GM19463 (cell line): ENCODE data around the gene EIF4EBP3.

Experiments
- ATAC-seq: cut with Tn5 transposase; IDR thresholded peaks from one replicate; pipeline ENCODE4 v1.9.1; 2021; ENCODE audit warnings: mild to moderate bottlenecking, moderate library complexity; ENCODE audit not compliant: unreplicated experiment

Gene EIF4EBP3

DNA sequence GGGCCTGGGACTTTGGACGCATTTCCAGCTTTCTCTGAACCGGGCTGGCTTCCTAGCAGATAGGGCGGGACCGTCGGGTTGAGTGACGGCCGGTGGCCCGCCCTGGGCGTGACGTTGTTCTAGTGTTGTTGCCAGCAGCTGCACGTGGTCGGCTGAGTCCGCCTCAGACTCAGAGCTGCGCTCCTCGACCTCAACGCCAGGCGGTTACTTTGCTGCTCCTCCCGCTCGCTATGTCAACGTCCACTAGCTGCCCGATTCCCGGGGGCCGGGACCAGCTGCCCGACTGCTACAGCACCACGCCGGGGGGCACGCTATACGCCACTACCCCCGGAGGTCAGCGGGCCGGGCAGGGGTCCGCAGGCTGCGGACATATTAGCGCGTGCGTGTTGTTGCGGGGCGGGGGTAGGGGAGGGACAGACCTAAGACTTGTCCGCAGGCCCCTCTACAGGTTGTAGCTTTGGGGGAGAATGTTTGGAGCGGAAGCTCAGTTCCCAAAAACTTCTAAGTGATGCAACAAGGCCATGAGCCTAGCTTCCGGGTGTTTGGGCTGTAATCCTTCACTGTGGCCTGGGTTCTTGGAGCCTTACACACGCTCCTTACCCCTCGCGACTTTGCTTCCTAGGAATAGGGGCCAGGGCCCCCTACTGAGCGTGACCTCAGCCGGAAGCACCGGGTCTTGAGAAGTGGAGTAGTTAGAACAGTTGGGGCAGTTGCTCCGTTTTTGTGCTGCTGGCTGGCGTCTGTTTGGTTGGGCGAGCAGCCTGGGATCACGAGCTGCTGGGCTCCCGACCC lies at the start of gene EIF4EBP3:
Gene EIF4EBP3, plus strand, starts transcription at position 155 of the 792 bp plus-strand sequence. Its CDS starts 76 bp downstream, at position 231.
- ATAC-seq = peak; percentile 100

DNA sequence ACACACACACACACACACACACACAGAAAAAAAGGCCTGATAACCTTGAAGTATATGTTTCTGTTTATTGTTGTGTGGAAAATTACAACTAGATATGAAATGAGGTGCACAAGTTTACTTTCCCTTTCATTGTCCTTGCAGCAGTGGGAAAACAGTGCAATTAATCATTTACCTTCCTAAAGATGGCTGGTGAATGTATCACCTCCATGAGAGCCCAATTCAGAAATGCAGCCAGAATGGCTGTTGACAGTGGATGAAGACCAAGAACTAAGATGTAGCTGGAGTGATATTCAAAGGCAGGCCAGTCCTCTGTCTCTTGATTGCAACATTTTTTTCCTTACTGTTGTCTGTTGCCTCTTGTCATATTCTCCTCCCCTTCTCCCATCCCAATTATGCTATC lies 49.6 kb upstream of the EIF4EBP3 start:
- ATAC-seq = no peak

DNA sequence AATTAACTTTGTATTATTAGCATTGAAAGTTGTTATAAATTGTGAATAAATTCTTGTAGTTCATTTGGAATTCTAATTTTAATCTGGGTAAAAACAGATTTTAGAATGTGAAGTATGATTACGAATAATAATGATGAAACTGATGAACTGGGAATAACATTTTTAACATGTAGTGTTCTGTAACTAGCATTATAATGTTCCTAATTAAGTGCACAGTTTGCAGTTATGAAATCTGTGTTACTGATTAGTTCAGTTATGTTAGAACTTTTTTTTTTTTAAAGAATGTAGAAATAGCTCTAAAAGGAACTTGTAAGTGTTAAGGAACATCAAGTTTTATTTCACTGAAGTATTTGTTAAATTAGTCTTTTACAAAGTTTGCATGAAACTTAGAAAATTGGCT lies 48.9 kb upstream of the EIF4EBP3 start:
- ATAC-seq = no peak

DNA sequence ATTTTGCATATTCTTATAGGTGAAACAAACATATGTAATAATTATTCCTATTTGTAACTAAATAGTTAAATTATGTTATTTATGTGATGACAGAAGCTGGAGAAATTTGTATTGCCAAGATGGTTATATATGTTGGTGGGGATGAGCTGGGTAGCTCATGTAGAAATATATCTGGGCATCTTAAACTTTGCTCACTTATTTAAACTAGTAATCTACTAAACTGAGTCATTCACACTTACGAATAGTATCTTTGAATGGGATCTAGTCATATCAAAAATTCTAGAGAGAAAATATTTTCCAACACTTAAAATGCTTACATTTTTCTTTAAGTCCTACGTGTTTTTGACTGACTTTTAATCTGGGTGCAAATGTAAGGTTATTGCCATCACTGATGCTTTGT lies 44.6 kb upstream of the EIF4EBP3 start:
- ATAC-seq = no peak

GRCh38 chr5:140509898-140510297 lies 37.6 kb upstream of the EIF4EBP3 start:
- ATAC-seq = no peak

- no peak for ATAC-seq
Observed at GRCh38 chr5:140513124-140513523, 34.3 kb upstream of the EIF4EBP3 start.

DNA sequence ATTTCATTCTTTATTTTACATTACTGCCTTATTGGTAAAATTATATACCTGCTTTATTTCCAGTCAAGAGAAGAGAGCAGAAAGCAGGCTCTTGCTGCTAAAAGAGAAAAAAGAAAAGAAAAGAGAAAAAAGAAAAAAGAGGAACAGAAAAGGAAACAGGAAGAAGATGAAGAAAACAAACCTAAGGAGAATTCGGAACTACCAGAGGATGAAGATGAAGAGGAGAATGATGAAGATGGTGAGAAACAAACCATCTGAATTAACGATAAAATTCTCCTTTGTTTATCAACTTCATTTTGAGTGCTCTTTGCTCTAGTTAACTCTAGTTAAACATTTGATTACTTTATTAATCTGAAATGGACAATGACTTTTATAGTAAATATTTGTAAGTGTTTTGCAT lies 23.5 kb upstream of the EIF4EBP3 start:
- no peak for ATAC-seq

DNA sequence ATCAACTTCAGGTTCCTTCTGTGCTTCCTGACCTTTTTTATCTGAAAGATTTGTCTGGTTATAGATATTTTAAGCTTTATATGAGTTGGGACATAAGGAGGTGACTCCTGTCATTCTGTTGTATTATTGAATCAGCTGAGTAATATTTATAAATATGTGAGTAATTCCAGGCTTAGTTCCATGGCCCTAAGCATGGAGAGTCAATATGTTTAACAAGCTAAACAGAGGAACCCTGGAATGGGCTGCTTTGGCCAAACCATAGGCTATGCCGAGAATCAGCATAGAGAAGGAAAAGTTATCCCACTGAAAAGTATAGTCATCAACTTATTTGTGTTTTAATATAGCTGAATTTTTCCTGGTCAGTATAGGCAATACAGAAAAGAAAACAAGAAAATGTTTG lies 7.2 kb upstream of the EIF4EBP3 start:
- no peak for ATAC-seq

- ATAC-seq = no peak
Observed at GRCh38 chr5:140542972-140543371, 4.5 kb upstream of the EIF4EBP3 start.

DNA sequence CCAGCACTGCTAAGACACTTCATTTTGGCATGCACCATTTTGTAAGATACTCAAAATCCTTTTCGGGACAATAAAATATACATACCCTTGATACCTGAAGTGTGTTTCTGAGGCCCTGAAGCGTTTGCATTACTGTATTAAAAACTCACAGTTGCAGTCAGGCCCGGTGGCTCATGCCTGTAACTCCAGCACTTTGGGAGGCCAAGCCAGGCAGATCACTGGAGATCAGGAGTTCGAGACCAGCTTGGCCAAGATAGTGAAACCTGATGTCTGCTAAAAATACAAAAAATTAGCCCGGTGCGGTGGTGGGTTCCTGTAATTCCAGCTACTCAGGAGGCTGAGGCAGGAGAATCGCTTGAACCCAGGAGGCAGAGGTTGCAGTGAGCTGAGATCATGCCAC lies 2.5 kb upstream of the EIF4EBP3 start:
- ATAC-seq = no peak

GRCh38 chr5:140545606-140546005 lies 1.9 kb upstream of the EIF4EBP3 start:
- no peak for ATAC-seq

DNA sequence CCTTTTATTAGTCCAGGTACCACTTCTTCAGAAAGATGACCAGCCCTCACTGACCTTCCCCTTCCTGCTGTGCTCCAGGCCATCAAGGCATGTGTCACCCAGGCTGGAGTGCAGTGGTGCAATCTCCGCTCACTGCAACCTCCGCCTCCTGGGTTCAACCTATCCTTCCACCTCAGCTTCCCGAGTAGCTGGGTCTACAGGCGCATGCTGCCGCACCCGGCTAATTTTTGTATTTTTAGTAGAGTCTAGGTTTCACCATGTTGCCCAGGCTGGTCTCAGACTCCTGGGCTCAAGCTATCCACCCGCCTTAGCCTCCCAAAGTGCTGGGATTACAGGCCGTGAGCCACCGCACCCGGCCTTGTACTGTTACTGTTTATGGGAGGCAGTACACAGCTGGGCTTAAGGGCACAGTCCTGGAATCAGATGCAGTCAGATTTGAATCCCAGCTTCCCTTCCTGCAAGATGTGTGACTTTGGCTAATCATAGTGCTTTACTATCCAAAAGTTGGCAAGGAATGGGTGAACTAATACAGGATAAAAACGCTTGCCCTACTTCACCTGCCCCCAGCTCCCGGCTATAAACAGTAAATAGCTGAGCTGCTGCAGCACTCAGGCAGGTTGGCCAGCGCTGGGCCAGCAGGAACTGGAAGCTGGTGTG lies 483 bp upstream of the EIF4EBP3 start:
- no peak for ATAC-seq

- ATAC-seq = no peak
Observed at GRCh38 chr5:140548300-140548688, 832 bp downstream of the EIF4EBP3 start.

DNA sequence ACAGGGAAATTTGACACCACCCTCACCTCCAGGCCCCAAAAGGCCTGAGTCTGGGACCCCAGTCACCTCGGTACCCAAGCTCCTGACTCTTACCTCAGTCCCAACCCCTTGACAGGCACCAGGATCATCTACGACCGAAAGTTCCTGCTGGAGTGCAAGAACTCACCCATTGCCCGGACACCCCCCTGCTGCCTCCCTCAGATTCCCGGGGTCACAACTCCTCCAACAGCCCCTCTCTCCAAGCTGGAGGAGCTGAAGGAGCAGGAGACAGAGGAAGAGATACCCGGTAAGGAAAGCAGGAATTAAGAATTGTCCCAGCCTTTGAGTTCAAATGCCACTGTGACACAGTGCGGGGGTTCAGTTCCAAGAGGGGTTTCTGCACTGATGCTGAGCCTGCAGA lies 1.3 kb downstream of the EIF4EBP3 start:
- ATAC-seq = no peak

GRCh38 chr5:140549237-140550144 lies 2.0 kb downstream of the EIF4EBP3 start:
- ATAC-seq = no peak

GRCh38 chr5:140550147-140551079 lies 3.0 kb downstream of the EIF4EBP3 start:
- ATAC-seq = no peak

- no peak for ATAC-seq
Observed at GRCh38 chr5:140551872-140552271, 4.4 kb downstream of the EIF4EBP3 start.

- ATAC-seq = no peak
Observed at GRCh38 chr5:140553657-140554056, 6.2 kb downstream of the EIF4EBP3 start.

DNA sequence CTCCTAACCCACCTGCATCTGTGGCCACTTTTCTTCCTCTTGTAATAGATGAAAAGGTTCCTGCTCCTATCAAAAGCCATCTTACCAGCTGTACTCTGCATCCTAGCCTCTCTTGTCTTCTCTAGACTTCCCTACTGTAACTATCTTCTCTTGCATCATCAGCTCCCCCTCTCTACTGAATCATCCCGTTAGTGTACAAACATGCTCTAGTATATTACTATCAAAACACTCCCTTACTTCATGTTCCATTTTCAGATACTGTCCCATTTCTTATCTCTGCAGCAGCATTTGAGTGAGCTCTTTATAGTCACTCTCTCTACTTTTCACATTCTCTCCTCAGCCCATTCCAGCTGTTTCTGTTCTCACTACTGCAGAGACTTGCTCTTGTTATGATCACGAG lies 7.0 kb downstream of the EIF4EBP3 start:
- ATAC-seq = no peak

- ATAC-seq = peak; percentile 26
Observed at GRCh38 chr5:140555747-140556312, 8.4 kb downstream of the EIF4EBP3 start.
